Naive thymus-derived CD8-positive, alpha-beta T cell (primary cell): ENCODE data around the gene ZNF483. TPM values are rescaled to one million over a fixed set of nuclear protein-coding genes. Genes with fewer than 3 reads are reported as not detected.
"Not testable (repeated sequence)": the region's sequence is repeated elsewhere in the genome, so short reads cannot be mapped to it uniquely, and the experiment has no call there.

Experiments used
- ATAC-seq, 2 donors: fragments of 150-1000 bp; cut with Tn5 transposase in 1 of 2; sonication (Bioruptor Pico), chemical (Tn5 transposase) in 1 of 2; 1 replicate in 1 of 2; 2 replicates in 1 of 2; pipeline ENCODE4 v1.10.0; 2021; ENCODE audit warnings: mild to moderate bottlenecking in 2 of 2, moderate library complexity in 2 of 2
- POLR2A ChIA-PET: fragments of 350-600 bp; sonication (Branson Sonifier 250); formaldehyde crosslinking; loops from one replicate; lab custom pipeline; 2021; ENCODE audit warnings: antibody characterized with exemption; lab: Charles Lee
- DNase-seq, 10 donors: peaks; one replicate each; pipeline versions ENCODE4 v3.0.0 to v3.0.0-alpha.2; 2020 to 2022
- H3K27ac Mint-ChIP-seq, 10 donors: one replicate each; pipeline ENCODE4 v1.8.0; 2020 to 2022; ENCODE audit warnings: mild to moderate bottlenecking in 10 of 10, mixed read lengths in 10 of 10, moderate library complexity in 4 of 10, inconsistent platforms in 1 of 10
- H3K27me3 Mint-ChIP-seq, 5 donors: one replicate each; pipeline ENCODE4 v1.8.0; 2021 to 2022; ENCODE audit warnings: mixed read lengths in 5 of 5
- H3K36me3 Mint-ChIP-seq, 3 donors: one replicate each; pipeline ENCODE4 v1.8.0; 2020 to 2022; ENCODE audit warnings: mixed read lengths in 3 of 3, mild to moderate bottlenecking in 2 of 3, inconsistent platforms in 1 of 3
- H3K4me1 Mint-ChIP-seq, 4 donors: one replicate each; pipeline ENCODE4 v1.8.0; 2021 to 2022; ENCODE audit warnings: mixed read lengths in 4 of 4
- H3K4me3 Mint-ChIP-seq, 10 donors: one replicate each; pipeline ENCODE4 v1.8.0; 2020 to 2022; ENCODE audit warnings: mild to moderate bottlenecking in 10 of 10, mixed read lengths in 10 of 10, moderate library complexity in 6 of 10, inconsistent platforms in 1 of 10
- H3K9me3 Mint-ChIP-seq, 9 donors: one replicate each; pipeline ENCODE4 v1.8.0; 2020 to 2022; ENCODE audit warnings: mixed read lengths in 9 of 9, mild to moderate bottlenecking in 3 of 9, inconsistent platforms in 1 of 9, moderate library complexity in 1 of 9
- polyA plus RNA-seq, 3 donors: library from polyadenylated mRNA; unstranded; fragments of 300-500 nt; fragmentation: Illumina TruSeq; gene quantifications; one replicate each; pipeline ENCODE4 v1.2.3, GENCODE V29; 2021
- total RNA-seq, 8 experiments: library from RNA in 2 of 8; stranded (reverse) in 2 of 8; gene quantifications; one replicate each; pipeline ENCODE4 v1.2.3 and lab custom pipeline; 2021 to 2026

ZNF483 gene
- total and polyA plus RNA-seq, 5 experiments from 2014 or later = 2.0 to 19.4 (median 8.5) TPM

DNA sequence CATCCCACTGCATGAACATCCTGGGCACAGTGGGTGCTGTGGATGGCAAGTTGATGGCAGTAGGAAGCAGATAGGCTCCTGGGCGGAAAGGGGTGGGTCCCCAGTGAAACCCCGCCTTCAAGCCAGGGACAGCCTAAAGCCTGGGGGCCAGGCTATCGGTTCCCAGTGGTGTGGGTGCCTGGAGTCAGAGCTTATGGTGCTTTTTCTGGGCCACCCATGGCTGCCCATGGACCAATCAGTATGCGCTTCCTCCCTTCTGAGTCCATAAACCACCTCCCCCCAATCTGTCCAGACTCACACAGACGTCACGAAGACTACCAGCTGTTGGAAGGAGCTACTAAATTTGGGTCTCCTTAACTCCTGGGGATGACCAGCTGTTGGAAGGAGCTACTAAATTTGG, 23.3 kb upstream of the ZNF483 start:
- ATAC-seq (no peak), DNase-seq (no peak)
- Mint-ChIP-seq H3K27ac (no peak overlapping the region), H3K27me3 (peaks cover 6 to 16% (median 9%) of the 10 kb centered on the region in 5 donors), H3K4me3 (no peak overlapping the region), H3K4me1 (no peaks in the 10 kb centered on the region), H3K36me3 (no peaks in the 10 kb centered on the region), H3K9me3 (no peaks in the 10 kb centered on the region)
- POLR2A ChIA-PET = no interaction called here

DNA sequence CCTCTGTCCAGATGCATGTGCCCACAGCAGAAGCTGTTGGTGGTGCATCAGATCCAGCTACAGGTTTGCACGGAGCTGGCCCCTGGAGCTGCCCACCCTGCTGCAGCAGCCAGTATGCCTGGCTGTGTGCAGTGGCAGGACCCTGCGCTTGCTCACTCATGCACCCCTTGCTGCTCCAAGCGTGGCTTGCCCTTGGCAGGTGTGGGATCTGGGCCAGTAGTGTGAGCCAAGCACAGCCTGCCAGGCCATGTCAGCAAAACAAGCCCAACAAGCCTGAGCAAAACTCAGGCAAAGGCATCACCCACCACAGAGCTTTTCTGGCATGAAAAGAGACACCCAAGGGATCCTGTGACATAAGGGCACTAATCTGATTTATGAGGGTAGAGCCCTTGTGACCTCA, 22.5 kb upstream of the ZNF483 start:
- Mint-ChIP-seq H3K27me3 (peaks cover 6 to 16% (median 7%) of the 10 kb centered on the region in 5 donors), H3K9me3 (no peaks in the 10 kb centered on the region), H3K4me1 (no peaks in the 10 kb centered on the region), H3K4me3 (no peak overlapping the region), H3K27ac (no peak overlapping the region), H3K36me3 (no peaks in the 10 kb centered on the region)
- POLR2A ChIA-PET = no interaction called here
- DNase-seq (no peak), ATAC-seq (no peak)

DNA sequence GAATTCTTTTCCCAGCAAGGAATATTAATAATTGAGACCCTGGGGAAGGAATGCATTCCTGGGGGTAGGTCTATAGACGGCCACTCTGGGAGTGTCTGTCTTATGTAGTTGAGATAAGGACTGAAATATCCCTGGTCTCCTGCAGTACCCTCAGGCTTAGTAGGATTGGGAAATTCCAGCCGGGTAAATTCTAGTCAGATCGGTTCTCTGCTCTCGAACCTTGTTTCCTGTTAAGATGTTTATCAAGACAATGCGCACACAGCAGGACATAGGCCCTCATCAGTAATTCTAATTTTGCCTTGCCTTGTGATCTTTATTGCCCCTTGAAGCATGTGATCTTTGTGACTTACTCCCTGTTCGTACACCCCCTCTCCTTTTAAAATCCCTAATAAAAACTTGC, 13.4 kb upstream of the ZNF483 start:
- not testable (repeated sequence) for H3K27ac Mint-ChIP-seq, H3K4me3 Mint-ChIP-seq, ATAC-seq, DNase-seq, H3K4me1 Mint-ChIP-seq, H3K27me3 Mint-ChIP-seq
- POLR2A ChIA-PET = interaction anchor here (0.6 kb wide), 1 partner anchor 47 kb away, joined by 3 read pairs; no protein-coding TSS in a partner anchor
- Mint-ChIP-seq H3K9me3 (peaks cover 0 to 21% (median 9%) of the 10 kb centered on the region in 9 donors), H3K36me3 (peaks cover 2 to 15% (median 3%) of the 10 kb centered on the region in 3 donors)

DNA sequence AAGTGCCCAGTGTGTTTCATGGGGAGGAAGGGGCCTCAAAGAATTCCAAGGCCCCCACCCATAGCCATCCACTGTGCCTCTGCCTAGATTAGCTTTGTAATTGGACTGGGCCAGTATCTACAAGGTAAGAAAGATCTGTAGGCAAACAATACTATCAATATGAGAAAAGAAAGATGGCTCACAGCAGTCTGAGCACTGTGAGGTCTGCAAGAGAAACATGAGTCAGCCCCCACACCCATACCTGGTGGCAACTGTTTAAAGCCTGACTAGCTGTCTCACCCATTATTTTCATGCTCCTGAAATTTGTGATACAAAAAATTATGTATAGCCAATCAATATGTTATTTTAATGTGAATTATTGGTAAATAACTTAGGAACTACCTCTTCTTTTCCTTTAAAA, 10.0 kb upstream of the ZNF483 start:
- no peaks in the 10 kb centered on the region for H3K4me1 Mint-ChIP-seq
- H3K4me3 Mint-ChIP-seq = no peak overlapping the region
- DNase-seq = no peak
- ATAC-seq = no peak
- H3K9me3 Mint-ChIP-seq = peaks cover 0 to 19% (median 8%) of the 10 kb centered on the region in 9 donors
- H3K36me3 Mint-ChIP-seq = peaks cover 2 to 15% (median 3%) of the 10 kb centered on the region in 3 donors
- peaks cover under 1 to 5% (median 3%) of the 10 kb centered on the region in 5 donors for H3K27me3 Mint-ChIP-seq
- POLR2A ChIA-PET = interaction anchor here (1.0 kb wide), 1 partner anchor 12 kb away, joined by 3 read pairs; no protein-coding TSS in a partner anchor
- no peak overlapping the region for H3K27ac Mint-ChIP-seq

DNA sequence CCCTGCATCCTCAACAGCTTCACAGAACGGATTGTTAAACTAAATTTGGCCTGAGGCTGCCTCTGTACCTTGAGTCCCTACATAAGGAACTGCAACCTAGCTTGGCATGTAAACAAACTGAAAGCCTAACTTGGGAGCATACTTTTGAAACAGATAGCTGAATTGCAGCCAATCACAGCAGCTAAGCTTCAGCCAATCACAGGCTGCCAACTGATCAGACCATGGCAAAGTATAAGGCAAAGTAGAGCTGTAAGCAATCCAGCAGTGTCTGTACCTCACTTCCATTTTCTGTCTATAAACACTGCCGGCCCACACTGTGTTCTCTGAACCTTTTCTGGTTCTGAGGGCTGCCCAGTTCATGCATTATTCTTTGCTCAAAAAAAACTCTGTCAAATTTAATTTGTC, 8.9 kb upstream of the ZNF483 start:
- peaks cover 0 to 1% (median 0%) of the 10 kb centered on the region in 4 donors for H3K4me1 Mint-ChIP-seq
- no peak for ATAC-seq
- H3K27me3 Mint-ChIP-seq = peaks cover 2 to 16% (median 6%) of the 10 kb centered on the region in 5 donors
- H3K4me3 Mint-ChIP-seq = no peak overlapping the region
- POLR2A ChIA-PET = no interaction called here
- peaks cover 0 to 11% (median 3%) of the 10 kb centered on the region in 9 donors for H3K9me3 Mint-ChIP-seq
- H3K27ac Mint-ChIP-seq = no peak overlapping the region
- no peak for DNase-seq
- H3K36me3 Mint-ChIP-seq = peaks cover 0 to 9% (median 3%) of the 10 kb centered on the region in 3 donors

DNA sequence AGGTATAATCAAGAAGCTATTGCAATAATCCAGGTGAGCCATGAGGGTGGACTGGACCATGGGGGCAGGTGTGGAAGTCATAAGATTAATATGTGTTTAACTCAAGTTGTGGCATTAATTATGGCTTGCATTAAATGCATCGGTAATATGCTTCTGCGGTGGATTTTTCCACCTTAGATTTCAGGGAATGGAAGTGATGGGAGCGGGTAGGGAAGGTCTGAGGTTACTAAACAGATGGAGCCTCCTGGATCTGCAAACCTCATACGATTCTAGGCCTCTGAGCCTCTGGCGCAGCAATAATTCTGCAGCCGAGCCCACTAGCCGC, 286 bp upstream of the ZNF483 start:
- H3K9me3 Mint-ChIP-seq = peaks cover 0 to 18% (median 3%) of the 10 kb centered on the region in 9 donors
- DNase-seq (no peak), ATAC-seq (no peak)
- peaks cover 2 to 17% (median 9%) of the 10 kb centered on the region in 5 donors for H3K27me3 Mint-ChIP-seq
- peaks cover 6 to 28% (median 7%) of the 10 kb centered on the region in 3 donors for H3K36me3 Mint-ChIP-seq
- peaks cover 15 to 28% (median 24%) of the 10 kb centered on the region in 4 donors for H3K4me1 Mint-ChIP-seq
- POLR2A ChIA-PET = interaction anchor here (1.2 to 1.5 kb wide), 2 partner anchors 40 to 106 kb away, joined by 4 read pairs; partner anchors contain the start of genes DNAJC25 and ECPAS
- peak overlapping the region; percentile 84 to 99 (median 98) for H3K27ac Mint-ChIP-seq
- H3K4me3 Mint-ChIP-seq = peak overlapping the region; percentile 90 to 98 (median 93)

DNA sequence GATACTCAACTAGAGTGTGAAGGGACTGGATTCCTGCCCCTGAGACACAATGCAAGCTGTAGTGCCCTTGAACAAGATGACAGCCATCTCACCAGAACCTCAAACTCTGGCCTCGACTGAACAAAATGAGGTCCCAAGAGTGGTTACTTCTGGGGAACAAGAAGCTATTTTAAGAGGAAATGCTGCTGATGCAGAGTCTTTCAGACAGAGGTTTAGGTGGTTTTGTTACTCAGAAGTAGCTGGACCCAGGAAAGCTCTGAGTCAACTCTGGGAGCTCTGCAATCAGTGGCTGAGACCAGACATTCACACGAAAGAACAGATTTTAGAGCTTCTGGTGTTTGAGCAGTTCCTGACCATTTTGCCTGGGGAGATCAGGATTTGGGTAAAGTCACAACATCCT, 2.4 kb downstream of the ZNF483 start:
- no peak for DNase-seq
- Mint-ChIP-seq H3K4me3 (peak overlapping the region in 1 of 10 donors; percentile 7), H3K9me3 (peaks cover 0 to 29% (median 6%) of the 10 kb centered on the region in 9 donors), H3K36me3 (peaks cover 10 to 54% (median 16%) of the 10 kb centered on the region in 3 donors), H3K27ac (peak overlapping the region in 4 of 10 donors; percentile 36 to 57 (median 46)), H3K27me3 (peaks cover 0 to 9% (median 0%) of the 10 kb centered on the region in 5 donors), H3K4me1 (peaks cover 15 to 28% (median 23%) of the 10 kb centered on the region in 4 donors)
- POLR2A ChIA-PET = interaction anchor here (0.6 to 0.9 kb wide), 2 partner anchors 13 to 40 kb away, joined by 3 read pairs; no protein-coding TSS in a partner anchor
- ATAC-seq = no peak

DNA sequence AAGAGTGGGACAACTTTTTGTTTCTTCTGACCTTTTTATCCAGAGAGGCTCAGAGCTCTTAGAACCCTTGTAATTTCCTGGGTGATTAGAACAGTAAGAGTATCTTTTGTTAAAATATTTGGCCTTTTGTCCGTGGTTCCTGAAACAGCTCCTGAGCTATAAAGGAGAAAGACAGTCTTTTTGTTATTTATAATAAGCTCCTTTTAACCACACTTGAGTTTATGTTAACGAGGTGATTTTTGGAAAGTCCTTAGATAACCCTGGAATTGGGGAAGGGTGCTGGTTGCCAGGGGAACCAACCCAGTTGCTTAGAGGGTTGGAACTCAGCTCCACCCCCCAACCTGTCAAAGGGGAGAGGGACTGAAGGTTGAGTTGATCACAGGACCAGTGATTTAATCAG, 4.8 kb downstream of the ZNF483 start:
- ATAC-seq (no peak), DNase-seq (no peak)
- POLR2A ChIA-PET = interaction anchor here (1.0 kb wide), 1 partner anchor 46 kb away, joined by 5 read pairs; no protein-coding TSS in a partner anchor
- Mint-ChIP-seq H3K36me3 (peaks cover 31 to 78% (median 40%) of the 10 kb centered on the region in 3 donors), H3K27ac (no peak overlapping the region), H3K27me3 (peaks cover 0 to 6% (median 0%) of the 10 kb centered on the region in 5 donors), H3K4me3 (no peak overlapping the region), H3K4me1 (peaks cover 12 to 21% (median 15%) of the 10 kb centered on the region in 4 donors), H3K9me3 (peaks cover 6 to 53% (median 25%) of the 10 kb centered on the region in 9 donors)

DNA sequence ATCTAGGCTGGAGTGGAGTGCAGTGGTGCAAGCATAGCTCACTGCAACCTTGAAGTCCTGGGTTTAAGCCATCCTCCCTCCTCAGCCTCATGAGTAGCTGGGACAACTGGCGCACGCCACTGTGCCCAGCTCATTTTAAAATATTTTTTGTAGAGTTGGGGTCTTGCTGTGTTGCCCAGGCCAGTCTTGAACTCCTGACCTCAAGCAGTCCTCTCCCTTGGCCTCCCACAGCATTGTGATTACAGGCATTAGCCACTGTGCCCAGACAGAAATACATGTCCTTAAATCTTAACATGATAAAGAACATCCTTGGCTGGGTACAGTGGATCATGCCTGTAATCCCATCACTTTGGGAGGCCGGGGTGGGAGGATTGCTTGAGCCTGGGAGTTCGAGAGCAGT, 6.7 kb downstream of the ZNF483 start:
- Mint-ChIP-seq H3K4me1 (peaks cover 0 to 7% (median under 1%) of the 10 kb centered on the region in 4 donors), H3K9me3 (peaks cover 11 to 65% (median 32%) of the 10 kb centered on the region in 9 donors), H3K4me3 (no peak overlapping the region), H3K27ac (peak overlapping the region in 1 of 10 donors; percentile 34), H3K27me3 (no peaks in the 10 kb centered on the region), H3K36me3 (peaks cover 34 to 90% (median 53%) of the 10 kb centered on the region in 3 donors)
- ATAC-seq (no peak), DNase-seq (no peak)
- POLR2A ChIA-PET = no interaction called here

DNA sequence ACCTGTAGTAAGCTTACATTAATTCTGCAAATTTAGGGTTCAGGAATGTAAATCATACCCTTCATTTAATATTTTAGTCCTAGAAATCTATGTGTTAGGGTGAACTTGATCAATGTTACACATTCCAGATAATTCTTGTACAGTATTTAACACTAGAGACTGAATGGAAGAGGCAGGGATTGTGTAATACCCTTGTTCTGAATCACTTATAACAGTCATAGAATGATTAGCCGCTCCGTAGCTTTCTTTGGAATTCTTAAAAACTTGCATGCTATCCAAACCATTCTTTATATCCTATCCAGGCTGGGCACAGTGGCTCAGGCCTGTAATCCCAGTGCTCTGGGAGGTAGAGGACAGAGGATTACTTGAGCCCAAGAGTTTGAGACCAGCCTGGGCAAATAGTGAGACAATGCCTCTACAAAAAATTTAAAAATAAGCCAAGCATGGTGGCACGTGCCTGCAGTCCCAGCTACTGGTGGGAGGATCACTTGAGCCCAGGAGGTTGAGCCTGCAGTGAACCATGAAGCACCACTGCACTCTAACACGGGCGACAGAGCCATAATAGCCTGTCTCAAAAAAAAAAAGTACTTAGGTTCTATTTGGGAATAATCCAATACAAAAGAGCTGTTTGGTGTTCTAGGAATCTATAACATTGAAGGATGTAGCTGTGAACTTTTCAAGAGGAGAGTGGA, 8.3 kb downstream of the ZNF483 start:
- POLR2A ChIA-PET = interaction anchor here (0.5 to 0.7 kb wide), 2 partner anchors 214 to 1845 kb away, joined by 3 to 5 read pairs; no protein-coding TSS in a partner anchor
- no peak overlapping the region for H3K4me3 Mint-ChIP-seq
- H3K27ac Mint-ChIP-seq = no peak overlapping the region
- peaks cover 8 to 74% (median 32%) of the 10 kb centered on the region in 9 donors for H3K9me3 Mint-ChIP-seq
- no peaks in the 10 kb centered on the region for H3K4me1 Mint-ChIP-seq
- peaks cover 35 to 94% (median 60%) of the 10 kb centered on the region in 3 donors for H3K36me3 Mint-ChIP-seq
- H3K27me3 Mint-ChIP-seq = no peaks in the 10 kb centered on the region
- ATAC-seq (no peak), DNase-seq (no peak)

DNA sequence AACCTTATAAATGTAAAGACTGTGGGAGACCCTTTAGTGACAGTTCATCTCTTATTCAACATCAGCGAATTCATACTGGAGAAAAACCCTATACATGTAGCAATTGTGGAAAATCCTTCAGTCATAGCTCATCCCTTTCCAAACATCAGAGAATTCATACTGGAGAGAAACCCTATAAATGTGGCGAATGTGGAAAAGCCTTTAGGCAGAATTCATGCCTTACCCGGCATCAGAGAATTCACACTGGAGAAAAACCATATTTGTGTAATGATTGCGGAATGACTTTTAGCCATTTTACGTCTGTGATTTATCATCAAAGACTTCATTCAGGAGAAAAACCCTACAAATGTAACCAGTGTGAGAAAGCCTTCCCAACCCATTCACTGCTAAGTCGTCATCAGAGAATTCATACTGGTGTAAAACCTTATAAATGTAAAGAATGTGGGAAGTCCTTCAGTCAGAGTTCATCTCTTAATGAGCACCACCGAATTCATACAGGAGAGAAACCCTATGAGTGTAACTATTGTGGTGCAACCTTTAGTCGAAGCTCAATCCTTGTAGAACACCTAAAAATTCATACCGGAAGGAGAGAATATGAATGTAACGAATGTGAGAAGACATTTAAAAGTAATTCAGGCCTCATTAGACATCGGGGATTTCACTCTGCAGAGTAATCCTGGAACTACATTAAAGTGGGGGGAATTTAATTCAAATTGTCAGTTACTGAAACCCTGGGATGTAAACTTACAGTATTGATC, 17.7 kb downstream of the ZNF483 start:
- Mint-ChIP-seq H3K27ac (no peak overlapping the region), H3K4me3 (peak overlapping the region in 1 of 10 donors; percentile 4), H3K36me3 (peaks cover 47 to 93% (median 58%) of the 10 kb centered on the region in 3 donors), H3K27me3 (no peaks in the 10 kb centered on the region), H3K4me1 (no peaks in the 10 kb centered on the region), H3K9me3 (peaks cover 15 to 98% (median 52%) of the 10 kb centered on the region in 9 donors)
- POLR2A ChIA-PET = interaction anchor here (0.7 kb wide), 1 partner anchor 14 kb away, joined by 4 read pairs; no protein-coding TSS in a partner anchor
- ATAC-seq = no peak
- no peak for DNase-seq

DNA sequence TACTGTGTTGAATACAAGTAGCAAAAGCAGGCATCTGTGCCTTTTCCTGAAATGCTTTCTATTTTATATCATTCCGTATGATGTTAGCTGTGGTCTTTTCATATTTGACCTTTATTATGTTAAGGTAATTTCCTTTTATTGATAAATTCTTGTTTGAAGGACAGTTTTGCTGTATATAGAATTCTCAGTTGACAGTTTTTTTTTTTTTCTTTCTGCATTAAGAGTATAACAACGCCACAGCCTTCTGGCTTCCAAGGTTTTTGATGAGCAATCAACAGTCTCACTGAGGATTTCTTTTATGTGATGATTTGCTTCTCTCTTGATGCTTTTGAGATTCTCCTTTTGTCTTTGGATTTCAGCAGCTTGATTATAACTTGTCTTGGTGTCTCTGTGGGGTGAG, 23.6 kb downstream of the ZNF483 start:
- DNase-seq (no peak), ATAC-seq (no peak)
- H3K9me3 Mint-ChIP-seq = peaks cover 16 to 96% (median 58%) of the 10 kb centered on the region in 9 donors
- no peaks in the 10 kb centered on the region for H3K4me1 Mint-ChIP-seq
- peaks cover 0 to 4% (median 0%) of the 10 kb centered on the region in 5 donors for H3K27me3 Mint-ChIP-seq
- no peak overlapping the region for H3K27ac Mint-ChIP-seq
- POLR2A ChIA-PET = no interaction called here
- H3K36me3 Mint-ChIP-seq = peaks cover 43 to 93% (median 61%) of the 10 kb centered on the region in 3 donors
- no peak overlapping the region for H3K4me3 Mint-ChIP-seq
